Astrocyte of the spinal cord (primary cell): ENCODE measurements around the gene ALDOB.

ENCODE experiments used
- DNase-seq: peaks from one replicate; pipeline ENCODE4 v3.0.0; 2011; ENCODE audit warnings: low read depth, low spot score
- H3K4me3 ChIP-seq: 2 replicates; pipeline ENCODE4 v1.5.1; 2011; ENCODE audit warnings: low read depth, mild to moderate bottlenecking, low read length, moderate library complexity
- CTCF ChIP-seq: IDR thresholded peaks from 2 replicates; pipeline ENCODE4 v1.5.1; 2012; ENCODE audit warnings: low read depth, mild to moderate bottlenecking, low read length, inconsistent platforms
- in situ Hi-C: cut with HindIII; loops from 2 replicates; pipeline ENCODE4 v1.10.0; 2017; ENCODE audit warnings: low sequenced_read_pairs

ALDOB gene

GRCh38 chr9:101432740-101433139 is 2.8 kb downstream of the ALDOB start:
- no peak overlapping the region for H3K4me3 ChIP-seq
- DNase-seq: no peak
- no peak for TF ChIP-seq CTCF
- in situ Hi-C loops: no loop called here

- no peak for TF ChIP-seq CTCF
- in situ Hi-C loops: no loop called here
Measured at GRCh38 chr9:101432171-101432570, 3.4 kb downstream of the ALDOB start.

GRCh38 chr9:101429736-101430135 is 5.8 kb downstream of the ALDOB start:
- no peak overlapping the region for H3K4me3 ChIP-seq
- TF ChIP-seq CTCF: no peak
- in situ Hi-C loops: no loop called here
- no peak for DNase-seq

More at GRCh38 chr9:101432171-101432570, 3.4 kb downstream of the ALDOB start:
- no peak for DNase-seq
- no peak overlapping the region for H3K4me3 ChIP-seq

- no peak overlapping the region for H3K4me3 ChIP-seq
- in situ Hi-C loops: no loop called here
- TF ChIP-seq CTCF: no peak
- DNase-seq: no peak
Measured at GRCh38 chr9:101428909-101429308, 6.7 kb downstream of the ALDOB start.

GRCh38 chr9:101427957-101428655 is 7.5 kb downstream of the ALDOB start:
- no peak for DNase-seq
- in situ Hi-C loops: no loop called here
- H3K4me3 ChIP-seq: no peak overlapping the region
- no peak for TF ChIP-seq CTCF

- in situ Hi-C loops: no loop called here
- DNase-seq: no peak
- H3K4me3 ChIP-seq: no peak overlapping the region
- no peak for TF ChIP-seq CTCF
Measured at GRCh38 chr9:101427358-101427757, 8.2 kb downstream of the ALDOB start.
